ENCODE data around the gene DCDC2B.

DCDC2B gene

GRCh38 chr1:32197074-32197473, 11.8 kb upstream of the DCDC2B start:
- DNase-seq = no peak

GRCh38 chr1:32197837-32198236, 11.1 kb upstream of the DCDC2B start:
- DNase-seq = no peak

- DNase-seq = no peak
These were observed 10.4 kb upstream of the DCDC2B start for GRCh38 chr1:32198237-32199042.

- no peak for DNase-seq
These were observed 9.7 kb upstream of the DCDC2B start for GRCh38 chr1:32199043-32199716.

- no peak for DNase-seq
These were observed 9.2 kb upstream of the DCDC2B start for GRCh38 chr1:32199717-32200072.

- no peak for DNase-seq
These were observed 8.5 kb upstream of the DCDC2B start, which contains the start of gene CCDC28B for GRCh38 chr1:32200226-32201010. CCDC28B (plus strand) TSS chr1:32200595; CDS start chr1:32201936, 1,341 bp downstream.

GRCh38 chr1:32201011-32201855, 7.7 kb upstream of the DCDC2B start:
- no peak for DNase-seq

- DNase-seq = no peak
These were observed 3.9 kb upstream of the DCDC2B start for GRCh38 chr1:32204943-32205361.

- DNase-seq = peak; percentile 33
These were observed 3.2 kb upstream of the DCDC2B start, which contains the start of gene IQCC for GRCh38 chr1:32205401-32206370. IQCC (plus strand) TSS chr1:32205671; CDS start chr1:32205682, 11 bp downstream.

GRCh38 chr1:32208469-32208868, 420 bp upstream of the DCDC2B start:
- DNase-seq = no peak

- no peak for DNase-seq
These were observed 7.0 kb downstream of the DCDC2B start for GRCh38 chr1:32215629-32216480.

- no peak for DNase-seq
These were observed 7.7 kb downstream of the DCDC2B start for GRCh38 chr1:32216566-32216965.

GRCh38 chr1:32219022-32219421, 10.1 kb downstream of the DCDC2B start:
- no peak for DNase-seq

GRCh38 chr1:32220746-32221580, 12.1 kb downstream of the DCDC2B start:
- DNase-seq = no peak

GRCh38 chr1:32221581-32221979, 12.7 kb downstream of the DCDC2B start:
- no peak for DNase-seq

GRCh38 chr1:32221980-32222755, 13.3 kb downstream of the DCDC2B start, which contains the start of the genes EIF3I and TMEM234:
EIF3I (plus strand) TSS chr1:32222407; CDS start chr1:32222442, 35 bp downstream.
TMEM234 (minus strand) TSS chr1:32222353; CDS start chr1:32222322, 31 bp downstream.
- no peak for DNase-seq

- no peak for DNase-seq
These were observed 14.8 kb downstream of the DCDC2B start for GRCh38 chr1:32223683-32224082.

GRCh38 chr1:32224285-32224684, 15.4 kb downstream of the DCDC2B start:
- DNase-seq = no peak
